PFSK-1 (cell line): ENCODE results near the gene KIF5A.

Experiments used
- FOXP2 ChIP-seq: optimal IDR thresholded peaks from 2 replicates; pipeline ENCODE3; 2011; ENCODE audit warnings: borderline replicate concordance, control low read depth, inconsistent platforms; ENCODE audit not compliant: insufficient read depth; ENCODE audit errors: extremely low read length, extremely low read depth
- POLR2AphosphoS5 ChIP-seq: IDR thresholded peaks from 2 replicates; pipeline ENCODE4 v1.6.1; 2012; ENCODE audit warnings: low read depth, mild to moderate bottlenecking, control low read depth, low read length, moderate library complexity
- SIN3A ChIP-seq: IDR thresholded peaks from 2 replicates; pipeline ENCODE4 v1.6.1; 2012; ENCODE audit warnings: mild to moderate bottlenecking, low read length, moderate library complexity, borderline replicate concordance; ENCODE audit not compliant: insufficient read depth
- TAF1 ChIP-seq: IDR thresholded peaks from 2 replicates; pipeline ENCODE4 v1.6.1; 2012; ENCODE audit warnings: low read length, control low read depth, borderline replicate concordance; ENCODE audit not compliant: insufficient read depth
- TF ChIP-seq, protein P1 (sequence below), 2 experiments: IDR thresholded peaks; 2 replicates each; pipeline versions ENCODE4 v1.6.1 to v1.8.0; 2011 to 2012; ENCODE audit warnings: low read depth in 2 of 2, low read length in 2 of 2, control low read depth in 1 of 2, inconsistent platforms in 1 of 2, mild to moderate bottlenecking in 1 of 2, moderate library complexity in 1 of 2; ENCODE audit not compliant: insufficient read depth in 1 of 2

KIF5A gene

DNA sequence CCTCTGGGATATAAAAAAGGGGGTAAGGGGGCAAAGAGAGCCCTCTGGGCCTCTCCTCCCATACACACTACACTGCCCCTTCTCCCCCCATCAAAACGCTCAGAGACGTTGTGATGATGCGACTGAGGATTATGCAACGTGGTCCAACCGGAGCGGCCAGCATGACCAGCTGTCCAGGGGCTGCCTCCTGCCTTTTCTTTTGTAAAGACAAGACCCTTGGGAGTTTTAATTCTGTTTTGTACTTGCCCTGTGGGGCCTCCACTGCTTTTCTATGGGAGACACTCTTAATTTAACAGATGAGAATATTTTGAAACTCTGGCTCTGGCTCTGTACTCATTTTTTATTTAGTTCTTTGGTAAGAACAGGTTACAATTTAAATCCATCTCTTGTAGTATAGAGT is 20.0 kb upstream of the KIF5A start:
- no peak for TF ChIP-seq TAF1
- TF ChIP-seq SIN3A, result no peak
- TF ChIP-seq, protein P1, sequence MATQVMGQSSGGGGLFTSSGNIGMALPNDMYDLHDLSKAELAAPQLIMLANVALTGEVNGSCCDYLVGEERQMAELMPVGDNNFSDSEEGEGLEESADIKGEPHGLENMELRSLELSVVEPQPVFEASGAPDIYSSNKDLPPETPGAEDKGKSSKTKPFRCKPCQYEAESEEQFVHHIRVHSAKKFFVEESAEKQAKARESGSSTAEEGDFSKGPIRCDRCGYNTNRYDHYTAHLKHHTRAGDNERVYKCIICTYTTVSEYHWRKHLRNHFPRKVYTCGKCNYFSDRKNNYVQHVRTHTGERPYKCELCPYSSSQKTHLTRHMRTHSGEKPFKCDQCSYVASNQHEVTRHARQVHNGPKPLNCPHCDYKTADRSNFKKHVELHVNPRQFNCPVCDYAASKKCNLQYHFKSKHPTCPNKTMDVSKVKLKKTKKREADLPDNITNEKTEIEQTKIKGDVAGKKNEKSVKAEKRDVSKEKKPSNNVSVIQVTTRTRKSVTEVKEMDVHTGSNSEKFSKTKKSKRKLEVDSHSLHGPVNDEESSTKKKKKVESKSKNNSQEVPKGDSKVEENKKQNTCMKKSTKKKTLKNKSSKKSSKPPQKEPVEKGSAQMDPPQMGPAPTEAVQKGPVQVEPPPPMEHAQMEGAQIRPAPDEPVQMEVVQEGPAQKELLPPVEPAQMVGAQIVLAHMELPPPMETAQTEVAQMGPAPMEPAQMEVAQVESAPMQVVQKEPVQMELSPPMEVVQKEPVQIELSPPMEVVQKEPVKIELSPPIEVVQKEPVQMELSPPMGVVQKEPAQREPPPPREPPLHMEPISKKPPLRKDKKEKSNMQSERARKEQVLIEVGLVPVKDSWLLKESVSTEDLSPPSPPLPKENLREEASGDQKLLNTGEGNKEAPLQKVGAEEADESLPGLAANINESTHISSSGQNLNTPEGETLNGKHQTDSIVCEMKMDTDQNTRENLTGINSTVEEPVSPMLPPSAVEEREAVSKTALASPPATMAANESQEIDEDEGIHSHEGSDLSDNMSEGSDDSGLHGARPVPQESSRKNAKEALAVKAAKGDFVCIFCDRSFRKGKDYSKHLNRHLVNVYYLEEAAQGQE (IDR thresholded peaks at IDR 0.05; ENCODE audit: insufficient read depth in 1 of 2, low read depth in 2 of 2, low read length in 2 of 2), result no peak
- TF ChIP-seq POLR2AphosphoS5, result no peak
- TF ChIP-seq FOXP2, result no peak

DNA sequence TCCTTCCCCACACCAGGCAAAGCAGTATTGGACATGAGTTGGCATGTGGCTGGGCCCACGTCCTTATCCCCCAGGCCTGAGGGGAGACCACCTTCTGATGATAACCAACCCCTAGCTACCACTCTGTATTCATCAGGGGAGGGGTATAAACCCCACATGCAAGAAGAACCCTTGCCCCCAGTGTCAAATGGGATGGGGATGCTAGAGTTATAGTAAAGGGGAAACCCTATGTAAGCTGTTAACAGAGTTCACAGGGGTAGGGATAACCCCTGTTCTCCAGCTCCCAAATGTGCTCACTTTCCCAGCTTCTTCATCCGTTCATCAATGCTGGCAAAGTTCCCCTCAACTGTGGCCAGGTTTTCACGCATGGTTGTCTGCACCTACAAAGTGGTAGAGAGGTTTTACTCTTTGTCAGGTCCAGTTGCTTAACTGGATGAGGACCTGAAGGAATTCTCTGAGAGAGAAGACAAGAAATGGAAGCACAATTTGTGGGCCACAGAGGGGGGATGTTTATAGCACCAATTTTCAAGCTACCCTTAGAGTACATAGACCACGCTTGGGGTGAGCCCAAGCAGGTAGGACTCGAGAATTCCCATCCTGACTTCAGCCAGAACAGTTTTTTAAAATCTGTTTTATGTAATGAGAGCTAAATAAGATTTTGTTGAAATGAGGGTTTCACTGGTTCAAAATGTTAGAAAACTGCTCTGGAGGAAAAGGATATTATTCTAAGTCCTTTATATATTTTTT is 19.3 kb upstream of the KIF5A start:
- TF ChIP-seq POLR2AphosphoS5 (no peak; the same call in 1 of the 2 replicates), TAF1 (0 out of 2 replicates have a peak, but pooled peaks have one; percentile 15)

- TF ChIP-seq POLR2AphosphoS5, result peak; percentile 35
- TF ChIP-seq, protein P1 (IDR thresholded peaks at IDR 0.05; ENCODE audit: insufficient read depth in 1 of 2, low read depth in 2 of 2, low read length in 2 of 2), result no peak
Observed at GRCh38 chr12:57531836-57532235, 18.0 kb upstream of the KIF5A start.

DNA sequence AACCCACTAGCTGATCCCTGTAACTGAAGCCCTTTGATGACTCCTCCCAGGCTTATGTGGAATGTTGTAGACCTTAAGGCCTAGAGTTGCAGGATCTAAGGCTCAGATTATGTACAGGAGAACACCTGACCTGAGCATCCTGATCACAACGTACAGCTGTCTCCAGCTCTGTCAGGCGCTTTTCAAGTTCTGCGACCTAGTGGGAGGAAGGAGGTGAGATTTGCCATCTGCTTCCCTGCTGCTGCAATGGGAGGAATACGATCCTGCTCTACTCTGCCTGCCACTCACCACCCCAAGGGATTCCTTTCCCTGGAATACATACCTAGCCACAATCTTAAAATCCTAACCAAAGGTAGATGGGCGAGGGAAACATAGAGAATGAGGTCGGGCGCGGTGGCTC is 16.7 kb upstream of the KIF5A start:
- TF ChIP-seq, protein P1 (IDR thresholded peaks at IDR 0.05; ENCODE audit: insufficient read depth in 1 of 2, low read depth in 2 of 2, low read length in 2 of 2), result no peak
- TF ChIP-seq POLR2AphosphoS5 (no peak), FOXP2 (no peak), SIN3A (no peak), TAF1 (no peak)

DNA sequence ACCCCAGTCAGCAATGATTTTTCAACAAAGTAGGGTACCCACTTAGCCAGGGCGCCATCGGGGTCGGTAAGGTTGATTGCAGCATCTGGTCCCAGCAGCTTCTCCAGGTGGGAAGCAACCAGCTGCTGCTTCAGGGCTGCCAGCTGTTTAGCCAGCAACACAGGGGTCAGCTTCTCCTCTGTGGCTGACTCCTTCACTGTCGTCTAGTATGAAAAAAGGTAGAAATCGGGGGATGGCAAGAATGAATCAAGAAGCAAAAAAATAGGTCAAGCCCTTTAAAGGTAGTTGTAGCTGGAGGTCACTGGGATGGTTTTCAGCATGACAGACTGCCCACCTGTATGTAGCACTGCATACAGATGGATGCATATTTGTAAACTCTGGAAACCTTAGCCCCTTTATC is 15.6 kb upstream of the KIF5A start:
- TF ChIP-seq TAF1 (no peak), FOXP2 (no peak), SIN3A (no peak), POLR2AphosphoS5 (no peak)
- TF ChIP-seq, protein P1 (IDR thresholded peaks at IDR 0.05; ENCODE audit: insufficient read depth in 1 of 2, low read depth in 2 of 2, low read length in 2 of 2), result no peak
